HCT116 (cell line): Measurements from ENCODE around the gene CA10. TPM values are rescaled to one million over a fixed set of nuclear protein-coding genes. Genes with fewer than 3 reads are reported as not detected.

ENCODE experiments used
- ATAC-seq: fragments of 200-7000 bp; cut with Tn5 transposase; 2 replicates; pipeline ENCODE4 v1.9.1; 2020; ENCODE audit warnings: mild to moderate bottlenecking, moderate library complexity
- BruUV-seq: library from RNA; stranded (reverse); fragments of 400-500 nt; replicated peaks from 2 replicates; lab custom pipeline; 2021; lab: Mats Ljungman, UMichigan
- CTCF ChIA-PET: fragments of 300-600 bp; sonication (Branson Sonifier 250); formaldehyde crosslinking; loops from one replicate; lab custom pipeline; 2021; ENCODE audit warnings: antibody characterized with exemption; lab: Charles Lee
- POLR2A ChIA-PET: fragments of 300-600, 350-600 bp; sonication (Branson Sonifier 250); formaldehyde crosslinking; loops from one replicate; lab custom pipeline; 2021; ENCODE audit warnings: antibody characterized with exemption; lab: Charles Lee
- RAD21 ChIA-PET, 2 experiments: fragments of 300-600 bp; sonication (Branson Sonifier 250); formaldehyde crosslinking; loops; one replicate each; lab custom pipeline; 2023; ENCODE audit warnings: low total read pairs in 2 of 2; ENCODE audit not compliant: uncharacterized antibody in 2 of 2, unreplicated experiment in 2 of 2, low non-redundant PET in 1 of 2; lab: Charles Lee
- DNase-seq: peaks from one replicate; pipeline ENCODE4 v3.0.0-alpha.2; 2010; ENCODE audit warnings: low read depth, low spot score
- H2AFZ ChIP-seq: fragments of 200-600 bp; shearing (Covaris generic), sonication (generic); 2 replicates; pipeline ENCODE4 v1.6.1; 2017; ENCODE audit warnings: low read depth, mixed run types, mixed read lengths, antibody characterized with exemption, low read length; ENCODE audit not compliant: poor library complexity, severe bottlenecking
- H3K27ac ChIP-seq: 2 replicates; pipeline ENCODE4 v1.5.1; 2012; ENCODE audit warnings: low read depth, low read length
- H3K27me3 ChIP-seq: fragments of 200-600 bp; sonication (generic); 2 replicates; pipeline ENCODE4 v1.6.1; 2016; ENCODE audit warnings: mixed run types, low read length, mixed read lengths; ENCODE audit not compliant: insufficient read depth
- H3K36me3 ChIP-seq, 2 experiments: fragments of 200-500 bp in 1 of 2; fragments of 200-600 bp in 1 of 2; sonication (Bioruptor generic) in 1 of 2; sonication (generic) in 1 of 2; 2 replicates each; pipeline versions ENCODE4 v1.5.1 to v1.6.1; 2014 to 2016; ENCODE audit warnings: low read length in 2 of 2, inconsistent platforms in 1 of 2, mixed read lengths in 1 of 2, mixed run types in 1 of 2; ENCODE audit not compliant: insufficient read depth in 2 of 2, control insufficient read depth in 1 of 2
- H3K4me1 ChIP-seq, 2 experiments: fragments of 200-600 bp in 1 of 2; sonication (generic) in 1 of 2; 2 replicates each; pipeline versions ENCODE4 v1.5.1 to v1.6.1; 2012 to 2017; ENCODE audit warnings: low read length in 2 of 2, inconsistent platforms in 1 of 2, mild to moderate bottlenecking in 1 of 2, mixed read lengths in 1 of 2, mixed run types in 1 of 2, moderate library complexity in 1 of 2; ENCODE audit not compliant: insufficient read depth in 2 of 2, control insufficient read depth in 1 of 2
- H3K4me2 ChIP-seq: fragments of 200-600 bp; sonication (generic); 2 replicates; pipeline ENCODE4 v1.6.1; 2017; ENCODE audit warnings: mixed run types, low read length, mixed read lengths
- H3K4me3 ChIP-seq, 2 experiments: fragments of 200-600 bp in 1 of 2; sonication (generic) in 1 of 2; replicated peaks in 1 of 2; 2 replicates each; pipeline ENCODE4 v1.5.1; 2011 to 2016; ENCODE audit warnings: low read length in 2 of 2, control low read depth in 1 of 2, low read depth in 1 of 2, mild to moderate bottlenecking in 1 of 2, mixed read lengths in 1 of 2, mixed run types in 1 of 2
- H3K79me2 ChIP-seq: fragments of 200-600 bp; sonication (generic); 2 replicates; pipeline ENCODE4 v1.6.1; 2017; ENCODE audit warnings: mild to moderate bottlenecking, mixed run types, low read length, moderate library complexity, mixed read lengths; ENCODE audit not compliant: insufficient read depth
- H3K9ac ChIP-seq: fragments of 200-600 bp; sonication (generic); 2 replicates; pipeline ENCODE4 v1.6.1; 2016; ENCODE audit warnings: low read length, mixed read lengths
- H3K9me2 ChIP-seq: fragments of 200-600 bp; sonication (generic), shearing (Covaris generic); 2 replicates; pipeline ENCODE4 v1.6.1; 2017; ENCODE audit warnings: mixed run types, mild to moderate bottlenecking, moderate library complexity; ENCODE audit not compliant: insufficient read depth
- H3K9me3 ChIP-seq, 2 experiments: fragments of 200-500 bp in 1 of 2; fragments of 200-600 bp in 1 of 2; sonication (Bioruptor generic) in 1 of 2; sonication (generic) in 1 of 2; 2 replicates each; pipeline ENCODE4 v1.6.1; 2014 to 2017; ENCODE audit warnings: low read length in 2 of 2, mixed read lengths in 2 of 2, inconsistent platforms in 1 of 2, low read depth in 1 of 2, mild to moderate bottlenecking in 1 of 2, mixed run types in 1 of 2, moderate library complexity in 1 of 2; ENCODE audit not compliant: control insufficient read depth in 1 of 2, insufficient read depth in 1 of 2
- H4K20me1 ChIP-seq: fragments of 200-600 bp; sonication (generic), shearing (Covaris generic); 2 replicates; pipeline ENCODE4 v1.6.1; 2017; ENCODE audit warnings: mixed run types, mild to moderate bottlenecking, moderate library complexity; ENCODE audit not compliant: insufficient read depth
- CEBPB ChIP-seq: IDR thresholded peaks from 2 replicates; pipeline ENCODE4 v1.6.1; 2012; ENCODE audit warnings: low read depth
- EGR1 ChIP-seq: IDR thresholded peaks from 2 replicates; pipeline ENCODE4 v1.6.1; 2012; ENCODE audit warnings: low read depth
- ELF1 ChIP-seq: IDR thresholded peaks from 2 replicates; pipeline ENCODE4 v1.6.1; 2012; ENCODE audit warnings: low read depth, borderline replicate concordance
- EZH2phosphoT487 ChIP-seq: fragments of 200-600 bp; IDR thresholded peaks from 2 replicates; pipeline ENCODE4 v1.6.1; 2018; ENCODE audit warnings: antibody characterized with exemption, borderline replicate concordance
- POLR2A ChIP-seq: IDR thresholded peaks from 2 replicates; pipeline ENCODE4 v1.7.0; 2011; ENCODE audit warnings: borderline replicate concordance; ENCODE audit not compliant: insufficient read depth, insufficient read length; ENCODE audit errors: extremely low read depth
- POLR2AphosphoS5 ChIP-seq: IDR thresholded peaks from 2 replicates; pipeline ENCODE4 v1.6.1; 2011; ENCODE audit warnings: mild to moderate bottlenecking, low read depth, low read length, moderate library complexity
- SIN3A ChIP-seq: IDR thresholded peaks from 2 replicates; pipeline ENCODE4 v1.6.1; 2012; ENCODE audit warnings: low read depth
- SP1 ChIP-seq: IDR thresholded peaks from 2 replicates; pipeline ENCODE4 v1.6.1; 2012; ENCODE audit warnings: low read depth
- SRF ChIP-seq: IDR thresholded peaks from 2 replicates; pipeline ENCODE4 v1.6.1; 2012; ENCODE audit warnings: low read depth
- TCF7L2 ChIP-seq: IDR thresholded peaks from 2 replicates; pipeline ENCODE4 v1.7.0; 2011; ENCODE audit warnings: borderline replicate concordance, inconsistent platforms; ENCODE audit not compliant: insufficient read depth, insufficient read length; ENCODE audit errors: extremely low read depth
- intact Hi-C: fragments of 100-400 bp; cut with micrococcal nuclease; formaldehyde crosslinking; loops from 2 replicates; pipeline ENCODE4 v1.10.0; 2022
- total RNA-seq: library from RNA; stranded (reverse); gene quantifications from one replicate; pipeline ENCODE4 v1.2.1, GENCODE V29; 2021; ENCODE audit not compliant: unreplicated experiment
- TF ChIP-seq, protein P1 (sequence below): IDR thresholded peaks from 2 replicates; pipeline ENCODE4 v1.6.1; 2012
- TF ChIP-seq, protein P2 (sequence below): IDR thresholded peaks from 2 replicates; pipeline ENCODE4 v1.6.1; 2011; ENCODE audit warnings: mild to moderate bottlenecking, low read length, moderate library complexity; ENCODE audit not compliant: insufficient replicate concordance; ENCODE audit errors: extremely low read depth
- TF ChIP-seq, protein P3 (sequence below), 3 experiments: fragments of 200-600 bp in 1 of 3; sonication (generic) in 1 of 3; IDR thresholded peaks in 2 of 3; conservative IDR thresholded peaks in 1 of 3; 2 replicates each; pipeline ENCODE4 v1.5.1; 2012 to 2017; ENCODE audit warnings: low read depth in 2 of 3, low read length in 2 of 3, antibody characterized with exemption in 1 of 3, borderline replicate concordance in 1 of 3, control low read depth in 1 of 3, mild to moderate bottlenecking in 1 of 3, mixed read lengths in 1 of 3, mixed run types in 1 of 3, moderate library complexity in 1 of 3; ENCODE audit not compliant: insufficient read depth in 1 of 3
- TF ChIP-seq, protein P4 (sequence below): IDR thresholded peaks from 2 replicates; pipeline ENCODE4 v1.6.1; 2012

CA10 gene
- total RNA-seq, 1 experiment from 2014 or later, result not detected

DNA sequence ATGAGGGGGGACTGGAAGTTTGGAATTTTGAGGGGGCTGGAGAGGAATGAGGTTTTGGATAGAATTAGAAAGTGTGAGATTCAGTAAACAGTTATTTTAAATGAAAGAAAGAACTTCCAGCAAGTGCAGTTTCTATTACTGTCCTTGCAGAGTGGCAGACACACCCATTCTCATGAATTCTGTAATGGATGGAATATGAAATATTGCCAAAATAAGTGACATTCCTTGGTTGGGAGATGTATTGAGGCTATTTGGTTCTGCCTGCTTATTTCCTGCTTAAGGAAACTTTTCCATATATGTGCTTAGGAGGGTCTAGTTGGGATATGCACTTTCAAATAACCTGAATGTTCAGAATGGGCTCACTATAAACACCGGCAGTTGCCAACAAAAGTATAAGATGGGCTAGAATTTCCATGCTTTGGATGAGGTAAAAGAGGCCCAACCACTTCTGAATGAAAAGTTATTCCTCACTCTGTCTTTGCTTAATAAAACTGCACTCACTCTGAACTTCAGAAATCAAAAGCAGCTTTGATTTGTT is 434.4 kb downstream of the CA10 start:
- Histone ChIP-seq H3K79me2 (no peaks in the 10 kb centered on the region), H3K27ac (no peak overlapping the region), H3K9me3 (no peaks in the 10 kb centered on the region), H3K4me3 (no peak overlapping the region), H3K27me3 (peaks cover 27% of the 10 kb centered on the region; the same call in 1 of the 2 replicates), H3K4me1 (no peaks in the 10 kb centered on the region), H4K20me1 (no peaks in the 10 kb centered on the region), H3K9me2 (no peaks in the 10 kb centered on the region), H3K4me2 (no peak overlapping the region), H3K36me3 (no peaks in the 10 kb centered on the region), H2AFZ (no peak overlapping the region), H3K9ac (no peak overlapping the region)
- ChIA-PET POLR2A (no interaction called here), RAD21 (no interaction called here), CTCF (no interaction called here)
- ATAC-seq, result no peak
- DNase-seq, result no peak
- no TSS peak for BruUV-seq
- no peak for TF ChIP-seq SIN3A
- TF ChIP-seq, protein P1, sequence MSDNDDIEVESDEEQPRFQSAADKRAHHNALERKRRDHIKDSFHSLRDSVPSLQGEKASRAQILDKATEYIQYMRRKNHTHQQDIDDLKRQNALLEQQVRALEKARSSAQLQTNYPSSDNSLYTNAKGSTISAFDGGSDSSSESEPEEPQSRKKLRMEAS, result no peak
- TF ChIP-seq TCF7L2, result no peak
- TF ChIP-seq POLR2A, result no peak
- no peak for TF ChIP-seq SP1
- no peak for TF ChIP-seq POLR2AphosphoS5
- TF ChIP-seq, protein P2, sequence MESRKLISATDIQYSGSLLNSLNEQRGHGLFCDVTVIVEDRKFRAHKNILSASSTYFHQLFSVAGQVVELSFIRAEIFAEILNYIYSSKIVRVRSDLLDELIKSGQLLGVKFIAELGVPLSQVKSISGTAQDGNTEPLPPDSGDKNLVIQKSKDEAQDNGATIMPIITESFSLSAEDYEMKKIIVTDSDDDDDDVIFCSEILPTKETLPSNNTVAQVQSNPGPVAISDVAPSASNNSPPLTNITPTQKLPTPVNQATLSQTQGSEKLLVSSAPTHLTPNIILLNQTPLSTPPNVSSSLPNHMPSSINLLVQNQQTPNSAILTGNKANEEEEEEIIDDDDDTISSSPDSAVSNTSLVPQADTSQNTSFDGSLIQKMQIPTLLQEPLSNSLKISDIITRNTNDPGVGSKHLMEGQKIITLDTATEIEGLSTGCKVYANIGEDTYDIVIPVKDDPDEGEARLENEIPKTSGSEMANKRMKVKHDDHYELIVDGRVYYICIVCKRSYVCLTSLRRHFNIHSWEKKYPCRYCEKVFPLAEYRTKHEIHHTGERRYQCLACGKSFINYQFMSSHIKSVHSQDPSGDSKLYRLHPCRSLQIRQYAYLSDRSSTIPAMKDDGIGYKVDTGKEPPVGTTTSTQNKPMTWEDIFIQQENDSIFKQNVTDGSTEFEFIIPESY, result no peak
- TF ChIP-seq EGR1, result no peak
- TF ChIP-seq, protein P3, sequence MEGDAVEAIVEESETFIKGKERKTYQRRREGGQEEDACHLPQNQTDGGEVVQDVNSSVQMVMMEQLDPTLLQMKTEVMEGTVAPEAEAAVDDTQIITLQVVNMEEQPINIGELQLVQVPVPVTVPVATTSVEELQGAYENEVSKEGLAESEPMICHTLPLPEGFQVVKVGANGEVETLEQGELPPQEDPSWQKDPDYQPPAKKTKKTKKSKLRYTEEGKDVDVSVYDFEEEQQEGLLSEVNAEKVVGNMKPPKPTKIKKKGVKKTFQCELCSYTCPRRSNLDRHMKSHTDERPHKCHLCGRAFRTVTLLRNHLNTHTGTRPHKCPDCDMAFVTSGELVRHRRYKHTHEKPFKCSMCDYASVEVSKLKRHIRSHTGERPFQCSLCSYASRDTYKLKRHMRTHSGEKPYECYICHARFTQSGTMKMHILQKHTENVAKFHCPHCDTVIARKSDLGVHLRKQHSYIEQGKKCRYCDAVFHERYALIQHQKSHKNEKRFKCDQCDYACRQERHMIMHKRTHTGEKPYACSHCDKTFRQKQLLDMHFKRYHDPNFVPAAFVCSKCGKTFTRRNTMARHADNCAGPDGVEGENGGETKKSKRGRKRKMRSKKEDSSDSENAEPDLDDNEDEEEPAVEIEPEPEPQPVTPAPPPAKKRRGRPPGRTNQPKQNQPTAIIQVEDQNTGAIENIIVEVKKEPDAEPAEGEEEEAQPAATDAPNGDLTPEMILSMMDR (IDR thresholded peaks at IDR 0.05 in 2 of 3, conservative IDR thresholded peaks at IDR 0.05 in 1 of 3; ENCODE audit: borderline replicate concordance in 1 of 3, insufficient read depth in 1 of 3, low read depth in 2 of 3, low read length in 2 of 3), result no peak
- TF ChIP-seq SRF, result no peak
- no peak for TF ChIP-seq CEBPB
- TF ChIP-seq, protein P4, sequence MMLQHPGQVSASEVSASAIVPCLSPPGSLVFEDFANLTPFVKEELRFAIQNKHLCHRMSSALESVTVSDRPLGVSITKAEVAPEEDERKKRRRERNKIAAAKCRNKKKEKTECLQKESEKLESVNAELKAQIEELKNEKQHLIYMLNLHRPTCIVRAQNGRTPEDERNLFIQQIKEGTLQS, result no peak
- no peak for TF ChIP-seq EZH2phosphoT487
- TF ChIP-seq ELF1, result no peak
- intact Hi-C loops, result no loop called here
